ENCODE data around the gene USP51.
"Not testable (repeated sequence)": the region's sequence is repeated elsewhere in the genome, so short reads cannot be mapped to it uniquely, and the experiment has no call there.

Gene USP51

DNA sequence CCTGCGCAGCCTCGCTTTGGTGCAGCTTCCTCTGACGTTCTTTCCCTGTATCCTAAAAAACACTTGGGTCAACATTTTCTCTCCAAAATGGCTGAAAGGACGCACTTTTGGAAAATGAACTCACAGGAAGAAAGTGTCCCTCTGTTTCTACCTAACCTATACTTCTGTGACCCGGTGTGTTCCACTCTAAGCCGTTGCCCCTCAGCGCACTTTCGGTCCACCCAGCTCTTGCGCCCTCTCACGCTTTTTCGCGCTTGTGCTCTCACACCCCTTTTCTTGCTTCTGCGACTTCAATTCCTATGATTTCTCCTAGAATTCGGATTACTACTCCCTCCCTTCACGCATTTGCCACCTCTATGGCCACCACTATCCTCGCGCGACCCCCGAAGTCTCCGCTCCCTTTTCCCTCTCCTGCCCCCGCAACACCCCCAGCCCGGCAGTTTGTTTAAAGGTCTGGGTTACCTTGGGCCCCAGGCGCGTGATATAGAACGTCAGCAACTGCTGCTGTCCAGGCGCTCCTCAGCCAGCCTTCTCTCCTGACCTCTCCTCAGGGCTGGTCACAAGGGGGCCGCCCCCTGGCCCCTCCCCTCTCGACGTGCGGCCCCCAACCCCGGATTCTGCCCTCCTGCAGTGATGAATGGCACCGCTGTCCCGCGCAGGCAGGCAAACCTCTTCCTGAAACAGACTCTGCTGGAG is at the start of gene USP51:
Gene USP51, minus strand, starts transcription at position 535 of the 696 bp plus-strand sequence. CDS start 909 bp downstream, outside the sequence.
- peak in 1 of 2 experiments; percentile 27 for DNase-seq

- no peak for DNase-seq
These were observed 34.8 kb upstream of the USP51 start for GRCh38 chrX:55524487-55524886.

DNA sequence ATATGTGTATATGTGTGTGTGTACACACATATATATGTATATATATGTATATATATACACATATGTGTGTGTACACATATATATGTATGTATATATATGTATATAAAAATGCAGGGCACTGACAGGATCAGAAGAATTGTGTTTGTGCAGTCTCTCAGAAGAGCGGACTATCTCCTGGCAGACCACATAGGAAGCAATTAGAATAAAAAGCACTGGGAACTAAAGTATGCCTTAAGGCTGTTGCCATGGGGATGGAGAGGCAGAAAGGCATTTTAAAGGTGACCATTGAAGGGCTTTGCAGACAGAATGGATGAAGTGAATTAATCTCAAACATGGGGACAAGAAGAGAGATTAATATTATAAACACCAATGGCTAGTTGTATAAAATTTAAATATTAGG is 33.7 kb upstream of the USP51 start:
- DNase-seq = no peak

GRCh38 chrX:55522596-55523276 is 33.1 kb upstream of the USP51 start:
- DNase-seq = no peak

DNA sequence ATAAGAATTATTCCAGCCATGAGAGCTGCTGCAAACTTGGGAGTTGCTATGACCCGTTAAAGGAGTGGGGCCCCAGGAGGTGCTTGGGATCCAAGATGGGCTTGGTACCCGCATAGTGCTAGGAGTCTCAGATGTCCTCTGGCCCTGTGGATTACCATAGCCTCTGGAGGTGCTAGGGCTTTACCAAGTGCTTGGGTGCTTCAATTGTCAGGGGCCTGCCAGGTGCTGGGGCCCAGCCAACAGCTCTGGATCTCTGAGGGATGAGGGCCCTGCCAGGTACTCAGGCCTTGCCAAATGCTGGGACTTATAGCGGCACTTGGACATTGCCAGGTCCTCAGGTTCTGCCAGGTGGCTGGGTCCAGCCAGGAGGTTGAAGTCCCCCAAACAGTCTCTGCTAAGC is 32.0 kb upstream of the USP51 start:
- DNase-seq = no peak

- DNase-seq = not testable (repeated sequence)
These were observed 27.3 kb upstream of the USP51 start for GRCh38 chrX:55516794-55517481.

GRCh38 chrX:55513045-55513737 is 23.5 kb upstream of the USP51 start:
- not testable (repeated sequence) for DNase-seq

DNA sequence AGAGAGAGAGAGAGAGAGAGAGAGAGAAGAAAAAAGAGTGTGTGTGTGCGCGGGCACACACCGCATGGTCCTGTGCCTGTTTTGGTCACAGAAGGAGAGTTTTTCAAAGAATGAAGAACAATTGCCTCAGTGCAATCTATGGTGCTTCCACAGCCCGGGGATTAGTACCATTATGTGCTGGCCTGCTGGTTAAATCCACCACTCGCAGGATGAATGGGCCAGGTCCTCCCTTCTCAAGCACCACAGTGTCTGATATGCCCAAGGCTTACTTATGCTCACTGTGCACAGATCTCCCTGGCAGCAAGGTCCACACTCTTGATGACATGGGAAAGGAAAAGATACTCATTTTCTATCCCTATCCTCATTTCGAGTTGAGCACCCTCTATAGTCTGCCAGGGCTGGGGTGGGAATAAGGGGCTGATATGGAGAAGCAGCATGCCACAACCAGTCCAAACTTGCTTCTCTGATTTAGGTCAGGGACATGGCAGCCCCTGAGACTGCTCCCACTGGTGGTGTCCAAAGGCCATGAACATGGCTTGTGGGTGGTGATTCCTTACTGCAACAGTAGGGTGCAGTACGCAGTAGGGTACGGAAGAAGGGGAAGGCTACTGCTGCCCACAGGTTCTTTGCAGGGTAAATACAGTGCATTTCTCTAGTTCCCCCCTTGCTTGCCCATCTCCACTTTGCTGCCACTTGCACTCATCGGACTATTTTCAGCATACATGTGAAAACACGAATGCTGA is 18.9 kb upstream of the USP51 start:
- DNase-seq = not testable (repeated sequence)

GRCh38 chrX:55507699-55508098 is 18.1 kb upstream of the USP51 start:
- DNase-seq = not testable (repeated sequence)

DNA sequence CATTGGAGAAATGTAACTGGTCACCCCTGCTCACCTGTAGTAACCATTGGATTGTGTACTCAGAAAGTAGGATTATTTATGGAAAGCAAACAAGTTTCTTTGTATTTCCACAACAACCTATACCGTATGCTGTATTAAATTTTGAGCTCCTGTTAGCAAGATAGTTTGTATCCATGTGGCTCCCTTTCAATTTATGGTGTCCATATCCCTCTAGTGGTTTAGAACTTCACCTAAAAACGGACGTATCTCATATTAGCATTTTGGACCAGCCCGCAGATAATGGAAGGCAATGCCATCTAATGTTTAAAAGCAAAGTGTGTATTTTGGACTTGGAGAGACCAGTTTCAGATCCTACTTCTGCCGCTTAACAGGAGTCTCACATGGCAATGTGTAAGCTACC is 17.4 kb upstream of the USP51 start:
- not testable (repeated sequence) for DNase-seq

- no peak for DNase-seq
These were observed 1.3 kb upstream of the USP51 start for GRCh38 chrX:55490974-55491373.

DNA sequence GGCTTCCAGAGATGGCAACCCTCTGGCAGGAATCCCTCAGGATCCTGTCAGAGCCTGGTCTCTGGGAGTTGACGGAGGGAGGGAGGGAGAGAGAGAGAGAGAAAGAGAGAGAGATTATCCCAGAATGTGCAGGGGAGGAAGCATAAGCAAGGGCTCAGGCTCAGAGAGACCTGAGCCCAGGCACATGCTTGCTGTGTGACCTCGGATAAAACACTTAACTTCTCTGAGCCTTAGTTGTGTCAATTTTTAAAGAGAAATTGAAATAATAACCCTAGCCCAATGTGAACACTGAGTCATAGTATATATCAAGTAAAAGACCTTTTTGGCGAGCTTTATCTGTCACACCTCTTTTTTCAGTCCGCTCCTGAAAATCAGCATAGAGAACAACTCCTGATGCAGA is 473 bp upstream of the USP51 start:
- no peak for DNase-seq

DNA sequence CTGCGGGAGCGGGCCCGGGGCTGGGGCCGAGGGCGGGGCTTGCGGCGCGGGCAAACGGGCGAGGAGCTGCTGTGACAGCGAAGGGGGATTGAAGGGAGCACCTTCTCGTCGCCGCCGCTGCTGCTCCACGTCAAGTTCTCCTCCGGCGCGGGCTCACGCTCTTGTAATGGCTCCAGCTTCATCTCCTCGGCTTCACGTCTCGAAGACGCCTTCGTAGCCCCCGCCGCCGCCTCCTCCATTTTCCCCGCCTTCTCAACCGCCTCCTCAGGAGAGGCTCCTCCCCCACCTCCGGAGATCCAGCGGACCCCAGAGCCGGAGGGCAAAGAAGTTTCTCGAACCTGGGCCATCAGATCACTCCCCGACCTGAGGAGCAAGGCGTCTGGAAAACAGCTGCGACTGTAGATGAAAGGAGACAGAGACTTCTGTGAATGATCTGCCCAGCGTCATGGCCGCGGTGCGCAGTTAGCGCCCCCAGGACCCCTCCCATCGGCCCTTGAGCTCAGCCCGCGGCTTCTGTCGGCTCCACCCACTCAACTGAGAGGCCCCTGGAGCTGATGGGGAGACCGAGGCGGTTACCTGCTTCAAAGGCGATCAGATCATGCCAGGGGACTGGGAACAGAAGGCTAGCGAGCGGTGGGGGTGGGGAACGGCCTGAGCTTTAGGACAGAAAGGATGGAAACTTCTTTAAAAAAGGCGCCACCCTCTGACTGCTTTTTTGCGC is 895 bp downstream of the USP51 start:
- peak; percentile 7 to 53 for DNase-seq

GRCh38 chrX:55488006-55488592 is 1.5 kb downstream of the USP51 start:
- no peak for DNase-seq

GRCh38 chrX:55487143-55487542 is 2.5 kb downstream of the USP51 start:
- DNase-seq = no peak

DNA sequence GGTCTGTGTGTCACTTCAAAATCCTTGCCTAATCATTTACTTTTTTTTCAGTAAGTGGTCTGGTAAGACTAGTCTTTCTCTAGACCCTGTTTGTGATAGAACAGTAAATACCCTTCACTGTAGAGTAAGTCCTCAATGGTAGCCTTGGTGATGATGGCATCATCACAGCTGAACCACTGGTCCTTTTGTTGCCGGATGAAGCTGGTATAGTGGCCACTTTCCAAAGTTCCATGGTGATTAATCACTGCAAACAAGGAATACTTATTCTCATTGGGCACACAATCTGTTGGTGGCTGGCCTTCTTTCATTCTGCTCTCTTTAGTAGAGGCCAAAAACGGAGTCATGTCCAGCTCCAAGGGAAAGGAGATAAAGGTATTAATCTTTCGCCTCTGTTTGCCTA is 2.9 kb downstream of the USP51 start:
- no peak for DNase-seq

DNA sequence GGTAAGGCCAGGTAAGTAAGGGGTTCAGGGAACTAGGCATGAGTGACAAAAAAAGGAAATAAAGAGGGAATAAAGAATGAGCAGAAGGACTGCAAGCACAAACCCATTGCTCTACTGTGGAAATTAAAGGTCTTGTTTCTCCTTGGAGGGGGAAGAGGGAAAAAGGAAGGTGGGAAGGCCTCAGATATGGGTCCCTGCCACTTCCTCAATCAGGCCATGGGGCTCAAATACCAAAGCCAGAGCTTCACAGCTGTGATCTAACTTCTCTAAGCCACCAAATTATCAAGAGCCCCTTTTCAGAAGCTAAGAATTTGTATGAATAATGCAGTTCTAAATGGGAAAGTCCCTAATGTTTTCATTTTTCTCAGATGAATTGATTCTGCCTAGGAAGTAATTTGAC is 4.7 kb downstream of the USP51 start:
- DNase-seq = no peak

DNA sequence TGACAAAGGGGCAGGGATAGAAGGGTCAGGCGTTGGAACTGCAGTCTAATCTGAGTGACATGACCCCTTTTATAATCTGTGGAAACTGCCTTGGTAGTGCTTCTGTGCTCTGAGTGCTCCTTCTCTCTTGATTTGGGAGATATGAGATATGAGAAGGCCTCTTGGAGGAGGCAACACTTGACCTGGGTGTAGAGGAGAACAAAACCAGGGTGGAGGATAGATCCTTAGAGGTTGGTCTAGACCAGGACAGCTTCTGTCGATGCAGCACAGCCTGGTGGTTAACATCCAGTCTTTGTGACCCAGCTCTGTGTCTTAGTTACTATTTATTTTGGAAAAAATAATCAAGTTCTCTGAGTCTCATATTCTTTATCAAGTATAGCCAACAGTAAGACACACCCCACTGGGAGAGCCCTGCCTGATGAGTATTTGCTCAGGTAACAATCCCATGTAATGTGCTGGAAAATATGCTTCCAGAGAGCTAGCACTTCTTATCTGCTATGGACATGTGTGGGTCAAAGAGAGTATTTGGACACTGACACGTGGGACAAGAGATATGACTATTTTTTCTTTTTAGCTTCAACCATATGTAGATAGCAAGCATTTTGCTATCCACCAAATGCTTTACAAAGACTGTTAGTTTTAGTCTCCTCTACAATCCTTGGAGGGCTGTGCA is 9.1 kb downstream of the USP51 start:
- DNase-seq = no peak

DNA sequence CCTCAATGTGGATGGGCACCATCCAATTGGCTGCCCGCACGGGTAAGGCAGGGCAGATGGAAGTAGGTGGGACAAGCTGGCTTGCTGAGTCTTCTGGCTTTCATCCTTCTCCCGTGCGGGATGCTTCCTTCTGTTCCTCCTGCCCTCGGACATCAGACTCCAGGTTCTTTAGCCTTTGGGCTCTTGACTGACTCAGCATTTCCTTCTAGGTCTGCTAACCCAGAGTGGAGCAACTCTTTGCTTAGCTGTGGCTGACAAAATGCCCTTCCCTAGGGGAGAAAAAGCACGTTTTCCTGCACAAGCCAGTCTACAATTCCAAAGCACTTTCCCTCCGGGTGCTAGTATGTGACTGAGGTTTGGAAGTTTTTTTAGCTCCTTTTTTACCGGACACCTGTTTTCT is 9.7 kb downstream of the USP51 start:
- DNase-seq = not testable (repeated sequence)

GRCh38 chrX:55465791-55466190 is 23.9 kb downstream of the USP51 start:
- not testable (repeated sequence) for DNase-seq

- DNase-seq = not testable (repeated sequence)
These were observed 24.5 kb downstream of the USP51 start for GRCh38 chrX:55465108-55465507.

Measured in NCI-H524 (cell line).